Natural killer cell (primary cell): Measurements from ENCODE around the gene SLC38A2. TPM values are rescaled to one million over a fixed set of nuclear protein-coding genes. Genes with fewer than 3 reads are reported as not detected.
A peak's percentile ranks its signal among the peaks of the same experiment; 100 is the strongest.

Experiments used
- ATAC-seq, 3 donors: fragments of 150-1000 bp in 2 of 3; fragments of 200-7000 bp in 1 of 3; cut with Tn5 transposase; 1 replicate in 1 of 3; 2 replicates in 2 of 3; pipeline ENCODE4 v1.10.0; 2021; ENCODE audit warnings: mild to moderate bottlenecking in 2 of 3, moderate library complexity in 2 of 3
- DNase-seq, 2 donors: peaks; one replicate each; pipeline versions ENCODE4 v3.0.0 to v3.0.0-alpha.2; 2013 to 2021; ENCODE audit warnings: mixed read lengths in 1 of 2
- H3K27ac ChIP-seq: one replicate; pipeline ENCODE4 v1.5.1; 2013; ENCODE audit warnings: mild to moderate bottlenecking, low read length
- H3K27me3 ChIP-seq: one replicate; pipeline ENCODE4 v1.6.1; 2013; ENCODE audit warnings: low read length; ENCODE audit not compliant: control insufficient read depth, insufficient read depth
- H3K36me3 ChIP-seq: one replicate; pipeline ENCODE4 v1.6.1; 2013; ENCODE audit warnings: low read length; ENCODE audit not compliant: control insufficient read depth, insufficient read depth
- H3K4me1 ChIP-seq: one replicate; pipeline ENCODE4 v1.6.1; 2013; ENCODE audit warnings: low read length; ENCODE audit not compliant: control insufficient read depth, insufficient read depth
- H3K4me3 ChIP-seq: one replicate; pipeline ENCODE4 v1.5.1; 2013; ENCODE audit warnings: low read length
- H3K9me3 ChIP-seq: one replicate; pipeline ENCODE4 v1.6.1; 2013; ENCODE audit warnings: low read length; ENCODE audit not compliant: control insufficient read depth, insufficient read depth
- H3K27ac Mint-ChIP-seq, 2 donors: one replicate each; pipeline ENCODE4 v1.8.0; 2022; ENCODE audit warnings: mild to moderate bottlenecking in 2 of 2, mixed read lengths in 2 of 2, moderate library complexity in 1 of 2
- H3K27me3 Mint-ChIP-seq, 2 donors: one replicate each; pipeline ENCODE4 v1.8.0; 2022; ENCODE audit warnings: low read depth in 2 of 2, mixed read lengths in 2 of 2
- H3K36me3 Mint-ChIP-seq: one replicate; pipeline ENCODE4 v1.8.0; 2022; ENCODE audit warnings: mixed read lengths
- H3K4me1 Mint-ChIP-seq, 2 donors: one replicate each; pipeline ENCODE4 v1.8.0; 2022; ENCODE audit warnings: mixed read lengths in 2 of 2
- H3K4me3 Mint-ChIP-seq: one replicate; pipeline ENCODE4 v1.8.0; 2022; ENCODE audit warnings: mild to moderate bottlenecking, moderate library complexity, mixed read lengths
- H3K9me3 Mint-ChIP-seq, 2 donors: one replicate each; pipeline ENCODE4 v1.8.0; 2022; ENCODE audit warnings: mixed read lengths in 2 of 2
- CTCF ChIP-seq: fragments of 200-600 bp; IDR thresholded peaks from one replicate; pipeline ENCODE4 v1.8.0; 2022; ENCODE audit warnings: antibody characterized with exemption
- WGBS: methylation state at CpG from one replicate; pipeline ENCODE4 v1.1.7; 2013; ENCODE audit warnings: missing lambda C conversion rate; ENCODE audit not compliant: insufficient coverage; 5-methylcytosine and 5-hydroxymethylcytosine counted together
- intact Hi-C: fragments of 100-400 bp; cut with micrococcal nuclease; formaldehyde crosslinking; loops from one replicate; pipeline ENCODE4 v1.14.2; 2022
- total RNA-seq, 4 donors: library from RNA; stranded (reverse); fragments of 120-200 nt in 1 of 4; gene quantifications; one replicate each; pipeline versions ENCODE4 v1.2.3 to v1.2.4, GENCODE V29; 2013 to 2022

Gene SLC38A2
- total RNA-seq, 3 donors from 2014 or later (not counting 1 experiment from before 2014, with no cell fraction given) = 131 to 241 (median 167) TPM

GRCh38 chr12:46368138-46368537, 4.4 kb downstream of the SLC38A2 start:
- H3K9me3 Mint-ChIP-seq = no peaks in the 10 kb centered on the region
- intact Hi-C loops = no loop called here
- peak overlapping the region; percentile 100 for H3K4me3 Mint-ChIP-seq
- H3K36me3 ChIP-seq = peaks cover 79% of the 10 kb centered on the region
- H3K9me3 ChIP-seq = no peaks in the 10 kb centered on the region
- H3K27me3 ChIP-seq = no peaks in the 10 kb centered on the region
- DNase-seq (no peak), ATAC-seq (no peak)
- no peaks in the 10 kb centered on the region for H3K27me3 Mint-ChIP-seq
- H3K4me1 ChIP-seq = peaks cover 14% of the 10 kb centered on the region
- H3K4me3 ChIP-seq = no peak overlapping the region
- H3K36me3 Mint-ChIP-seq = peaks cover 63% of the 10 kb centered on the region
- H3K27ac Mint-ChIP-seq = peak overlapping the region; percentile 99
- H3K4me1 Mint-ChIP-seq = peaks cover 82 to 83% of the 10 kb centered on the region in 2 donors
- H3K27ac ChIP-seq = peak overlapping the region; percentile 4
- no peak for TF ChIP-seq CTCF

- intact Hi-C loops = no loop called here
- Mint-ChIP-seq H3K4me1 (peaks cover 84% of the 10 kb centered on the region in 2 donors), H3K4me3 (peak overlapping the region; percentile 100), H3K9me3 (no peaks in the 10 kb centered on the region), H3K27me3 (no peaks in the 10 kb centered on the region), H3K27ac (peak overlapping the region; percentile 99), H3K36me3 (peaks cover 70% of the 10 kb centered on the region)
- Histone ChIP-seq H3K4me1 (peaks cover 14% of the 10 kb centered on the region), H3K27ac (peak overlapping the region; percentile 9), H3K9me3 (no peaks in the 10 kb centered on the region), H3K27me3 (no peaks in the 10 kb centered on the region), H3K36me3 (peaks cover 85% of the 10 kb centered on the region), H3K4me3 (no peak overlapping the region)
- WGBS = 63% methylated on average over 5 of the region's 5 CpGs
- ATAC-seq = no peak
- no peak for TF ChIP-seq CTCF
- DNase-seq = no peak
These were observed 5.1 kb downstream of the SLC38A2 start for GRCh38 chr12:46367351-46368029.

- ATAC-seq = no peak
- intact Hi-C loops = no loop called here
- no peaks in the 10 kb centered on the region for H3K9me3 ChIP-seq
- peaks cover 86 to 89% of the 10 kb centered on the region in 2 donors for H3K4me1 Mint-ChIP-seq
- no peaks in the 10 kb centered on the region for H3K9me3 Mint-ChIP-seq
- H3K27ac ChIP-seq = no peak overlapping the region
- H3K36me3 Mint-ChIP-seq = peaks cover 77% of the 10 kb centered on the region
- TF ChIP-seq CTCF = no peak
- 89% methylated on average over 5 of the region's 5 CpGs for WGBS
- no peak overlapping the region for H3K4me3 ChIP-seq
- H3K27me3 Mint-ChIP-seq = no peaks in the 10 kb centered on the region
- peaks cover 92% of the 10 kb centered on the region for H3K36me3 ChIP-seq
- peak overlapping the region; percentile 99 for H3K27ac Mint-ChIP-seq
- peak overlapping the region; percentile 100 for H3K4me3 Mint-ChIP-seq
- no peaks in the 10 kb centered on the region for H3K27me3 ChIP-seq
- peaks cover 14% of the 10 kb centered on the region for H3K4me1 ChIP-seq
- DNase-seq = no peak
These were observed 5.8 kb downstream of the SLC38A2 start for GRCh38 chr12:46366771-46367170.

- Mint-ChIP-seq H3K4me3 (no peak overlapping the region), H3K27me3 (no peaks in the 10 kb centered on the region), H3K36me3 (peaks cover 79% of the 10 kb centered on the region), H3K4me1 (peaks cover 86 to 89% of the 10 kb centered on the region in 2 donors), H3K27ac (peak overlapping the region; percentile 67 to 88), H3K9me3 (no peaks in the 10 kb centered on the region)
- Histone ChIP-seq H3K4me1 (peaks cover 12% of the 10 kb centered on the region), H3K4me3 (no peak overlapping the region), H3K9me3 (no peaks in the 10 kb centered on the region), H3K27ac (no peak overlapping the region), H3K27me3 (no peaks in the 10 kb centered on the region), H3K36me3 (peaks cover 100% of the 10 kb centered on the region)
- WGBS = 80% methylated on average over 1 of the region's 2 CpGs
- intact Hi-C loops = no loop called here
- ATAC-seq = no peak
- TF ChIP-seq CTCF = no peak
- no peak for DNase-seq
These were observed 6.6 kb downstream of the SLC38A2 start for GRCh38 chr12:46365951-46366379.
